Endothelial cell of umbilical vein (primary cell): Measurements from ENCODE around the gene SGO1. TPM values are rescaled to one million over a fixed set of nuclear protein-coding genes. Genes with fewer than 3 reads are reported as not detected.

Source experiments
- BruUV-seq: library from RNA; stranded (reverse); fragments of 400-500 nt; replicated peaks from 2 replicates; lab custom pipeline; 2021; lab: Mats Ljungman, UMichigan
- CTCF ChIA-PET: fragments of 300-600, 350-600 bp; sonication (Branson Sonifier 250); formaldehyde crosslinking; loops from one replicate; lab custom pipeline; 2021; ENCODE audit warnings: antibody characterized with exemption, inconsistent platforms; lab: Charles Lee
- POLR2A ChIA-PET: fragments of 300-600, 350-600 bp; sonication (Branson Sonifier 250); formaldehyde crosslinking; loops from one replicate; lab custom pipeline; 2021; ENCODE audit warnings: antibody characterized with exemption, inconsistent platforms; lab: Charles Lee
- DNase-seq: peaks from one replicate; pipeline ENCODE4 v3.0.0-alpha.2; 2011; ENCODE audit warnings: low read depth, low spot score
- FAIRE-seq: peaks from 2 replicates; lab custom pipeline; 2011; peaks lifted over from hg19 to GRCh38; lab: Jason Lieb, UNC
- H2AFZ ChIP-seq: 2 replicates; pipeline ENCODE4 v1.6.0; 2012; ENCODE audit warnings: low read depth, low read length, control low read depth, inconsistent platforms
- H3K27ac ChIP-seq: 2 replicates; pipeline ENCODE4 v1.5.1; 2011; ENCODE audit warnings: low read depth, mild to moderate bottlenecking, control low read depth, low read length, moderate library complexity; ENCODE audit not compliant: insufficient read depth
- H3K27me3 ChIP-seq, 2 experiments: 2 replicates each; pipeline versions ENCODE4 v1.6.0 to v1.6.1; 2011; ENCODE audit warnings: low read length in 2 of 2, mixed read lengths in 1 of 2; ENCODE audit not compliant: control insufficient read depth in 2 of 2, insufficient read depth in 2 of 2
- H3K36me3 ChIP-seq, 2 experiments: 2 replicates in 1 of 2; 3 replicates in 1 of 2; pipeline ENCODE4 v1.5.1; 2011; ENCODE audit warnings: low read length in 2 of 2, mild to moderate bottlenecking in 1 of 2, moderate library complexity in 1 of 2; ENCODE audit not compliant: control insufficient read depth in 2 of 2, insufficient read depth in 2 of 2; ENCODE audit errors: extremely low read depth in 1 of 2
- H3K4me1 ChIP-seq: 3 replicates; pipeline ENCODE4 v1.5.1; 2011; ENCODE audit warnings: mild to moderate bottlenecking, low read length; ENCODE audit not compliant: control insufficient read depth, insufficient read depth; ENCODE audit errors: extremely low read depth
- H3K4me2 ChIP-seq: 2 replicates; pipeline ENCODE4 v1.6.1; 2011; ENCODE audit warnings: low read length, control low read depth, mixed read lengths; ENCODE audit not compliant: insufficient read depth
- H3K4me3 ChIP-seq, 3 experiments: fragments of 200-600 bp in 1 of 3; sonication (generic), shearing (Covaris generic) in 1 of 3; replicated peaks in 1 of 3; 2 replicates each; pipeline ENCODE4 v1.5.1; 2011 to 2016; ENCODE audit warnings: control low read depth in 3 of 3, low read length in 3 of 3, mild to moderate bottlenecking in 2 of 3, inconsistent platforms in 1 of 3, low read depth in 1 of 3, moderate library complexity in 1 of 3; ENCODE audit not compliant: insufficient read depth in 1 of 3
- H3K79me2 ChIP-seq: 2 replicates; pipeline ENCODE4 v1.6.0; 2012; ENCODE audit warnings: low read length, inconsistent platforms; ENCODE audit not compliant: control insufficient read depth, insufficient read depth
- H3K9ac ChIP-seq: replicated peaks from 2 replicates; pipeline ENCODE3; 2011; ENCODE audit warnings: low read length, control low read depth; ENCODE audit not compliant: insufficient read depth; ENCODE audit errors: extremely low read depth
- H3K9me1 ChIP-seq: replicated peaks from 3 replicates; pipeline ENCODE4 v1.6.0; 2011; ENCODE audit warnings: mild to moderate bottlenecking, low read length; ENCODE audit not compliant: control insufficient read depth, insufficient read depth; ENCODE audit errors: extremely low read depth
- H3K9me3 ChIP-seq: replicated peaks from 2 replicates; pipeline ENCODE4 v1.5.1; 2012; ENCODE audit warnings: low read length, inconsistent platforms; ENCODE audit not compliant: control insufficient read depth, insufficient read depth
- H4K20me1 ChIP-seq: replicated peaks from 2 replicates; pipeline ENCODE3; 2011; ENCODE audit warnings: mild to moderate bottlenecking, low read length; ENCODE audit not compliant: control insufficient read depth, insufficient read depth; ENCODE audit errors: extremely low read depth
- EZH2 ChIP-seq: IDR thresholded peaks from 2 replicates; pipeline ENCODE4 v1.6.1; 2012; ENCODE audit warnings: borderline replicate concordance, low read depth, mild to moderate bottlenecking, moderate library complexity, low read length, inconsistent platforms; ENCODE audit not compliant: severe bottlenecking
- FOS ChIP-seq: IDR thresholded peaks from 2 replicates; pipeline ENCODE4 v1.6.1; 2011; ENCODE audit warnings: mild to moderate bottlenecking, low read length, moderate library complexity, borderline replicate concordance; ENCODE audit not compliant: insufficient read depth
- GATA2 ChIP-seq: IDR thresholded peaks from 2 replicates; pipeline ENCODE4 v1.7.0; 2011; ENCODE audit warnings: low read depth, mild to moderate bottlenecking, moderate library complexity, mixed read lengths, low read length; ENCODE audit not compliant: insufficient read length, insufficient read depth
- JUN ChIP-seq: IDR thresholded peaks from 2 replicates; pipeline ENCODE4 v1.6.1; 2011; ENCODE audit warnings: borderline replicate concordance, low read depth; ENCODE audit not compliant: insufficient read length, insufficient read depth
- MYC ChIP-seq: IDR thresholded peaks from one replicate; pipeline ENCODE4 v1.6.1; 2011; ENCODE audit warnings: mild to moderate bottlenecking, low read depth, low read length
- POLR2A ChIP-seq: IDR thresholded peaks from 2 replicates; pipeline ENCODE4 v1.6.1; 2012; ENCODE audit warnings: low read depth, mild to moderate bottlenecking, control low read depth, low read length
- POLR2AphosphoS5 ChIP-seq: IDR thresholded peaks from 2 replicates; pipeline ENCODE4 v1.6.1; 2012; ENCODE audit warnings: low read depth, mild to moderate bottlenecking, control low read depth, low read length, moderate library complexity; ENCODE audit not compliant: insufficient read depth
- dilution Hi-C: fragments of 300-500 bp; cut with MboI; formaldehyde crosslinking; loops from one replicate; pipeline ENCODE4 v1.15.0; 2019; ENCODE audit warnings: low sequenced_read_pairs; ENCODE audit not compliant: extremely low pct_ligation_motif_present
- intact Hi-C: fragments of 100-400 bp; cut with micrococcal nuclease; formaldehyde crosslinking; loops from one replicate; pipeline ENCODE4 v1.10.0; 2022
- polyA plus RNA-seq, 4 experiments: library from polyadenylated mRNA; depleted of rRNA in 3 of 4; stranded (reverse) in 3 of 4; unstranded in 1 of 4; fragments of >200 nt; gene quantifications; 2 replicates each; pipeline versions ENCODE4 v1.2.1 to v1.2.3, GENCODE V29; 2011 to 2012; ENCODE audit warnings: missing spikeins in 1 of 4
- total RNA-seq: library from RNA; stranded (reverse); gene quantifications from 2 replicates; pipeline ENCODE4 v1.2.3, GENCODE V29; 2021
- TF ChIP-seq, protein P1 (sequence below), 2 donors: IDR thresholded peaks; 1 replicate in 1 of 2; 2 replicates in 1 of 2; pipeline ENCODE4 v1.5.1; 2011; ENCODE audit warnings: low read length in 2 of 2, mild to moderate bottlenecking in 2 of 2, moderate library complexity in 2 of 2, control low read depth in 1 of 2, inconsistent platforms in 1 of 2, low read depth in 1 of 2; ENCODE audit not compliant: insufficient read depth in 1 of 2; ENCODE audit errors: extremely low read depth in 1 of 2
- TF ChIP-seq, protein P2 (sequence below): IDR thresholded peaks from 2 replicates; pipeline ENCODE4 v1.6.1; 2011; ENCODE audit not compliant: insufficient read depth, insufficient read length

SGO1 gene
- total and polyA plus RNA-seq, 2 donors (not counting 3 experiments of a cell fraction or from before 2014, with no cell fraction given) = 2.0 to 21.7 TPM

- H3K9me1 ChIP-seq = no peaks in the 10 kb centered on the region
- no peaks in the 10 kb centered on the region for H3K36me3 ChIP-seq
- H3K4me1 ChIP-seq = no peaks in the 10 kb centered on the region
- no peak overlapping the region for H3K4me2 ChIP-seq
- H4K20me1 ChIP-seq = no peaks in the 10 kb centered on the region
- H3K9ac ChIP-seq = no peak overlapping the region
- dilution Hi-C loops = no loop called here
- ChIA-PET POLR2A (no interaction called here), CTCF (interaction anchor here (1.8 kb wide), 1 partner anchor 35 kb away, joined by 4 read pairs; no protein-coding TSS in a partner anchor)
- DNase-seq = no peak
- no peaks in the 10 kb centered on the region for H3K27me3 ChIP-seq
- no peak overlapping the region for H3K27ac ChIP-seq
- TF ChIP-seq MYC = no peak
- TF ChIP-seq POLR2AphosphoS5 = no peak
- TF ChIP-seq JUN = no peak
- TF ChIP-seq, protein P1, sequence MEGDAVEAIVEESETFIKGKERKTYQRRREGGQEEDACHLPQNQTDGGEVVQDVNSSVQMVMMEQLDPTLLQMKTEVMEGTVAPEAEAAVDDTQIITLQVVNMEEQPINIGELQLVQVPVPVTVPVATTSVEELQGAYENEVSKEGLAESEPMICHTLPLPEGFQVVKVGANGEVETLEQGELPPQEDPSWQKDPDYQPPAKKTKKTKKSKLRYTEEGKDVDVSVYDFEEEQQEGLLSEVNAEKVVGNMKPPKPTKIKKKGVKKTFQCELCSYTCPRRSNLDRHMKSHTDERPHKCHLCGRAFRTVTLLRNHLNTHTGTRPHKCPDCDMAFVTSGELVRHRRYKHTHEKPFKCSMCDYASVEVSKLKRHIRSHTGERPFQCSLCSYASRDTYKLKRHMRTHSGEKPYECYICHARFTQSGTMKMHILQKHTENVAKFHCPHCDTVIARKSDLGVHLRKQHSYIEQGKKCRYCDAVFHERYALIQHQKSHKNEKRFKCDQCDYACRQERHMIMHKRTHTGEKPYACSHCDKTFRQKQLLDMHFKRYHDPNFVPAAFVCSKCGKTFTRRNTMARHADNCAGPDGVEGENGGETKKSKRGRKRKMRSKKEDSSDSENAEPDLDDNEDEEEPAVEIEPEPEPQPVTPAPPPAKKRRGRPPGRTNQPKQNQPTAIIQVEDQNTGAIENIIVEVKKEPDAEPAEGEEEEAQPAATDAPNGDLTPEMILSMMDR (IDR thresholded peaks at IDR 0.05; ENCODE audit: extremely low read depth in 1 of 2, insufficient read depth in 1 of 2, low read depth in 1 of 2, low read length in 2 of 2) = no peak
- no peak for TF ChIP-seq EZH2
- no peak for TF ChIP-seq GATA2
- H3K79me2 ChIP-seq = no peaks in the 10 kb centered on the region
- H2AFZ ChIP-seq = no peak overlapping the region
- H3K4me3 ChIP-seq = no peak overlapping the region
- BruUV-seq = no TSS peak
- no peak for FAIRE-seq
- no peaks in the 10 kb centered on the region for H3K9me3 ChIP-seq
- intact Hi-C loops = no loop called here
These were observed 37.5 kb downstream of the SGO1 start for GRCh38 chr3:20148466-20148865.

- DNase-seq = no peak
- H3K27me3 ChIP-seq = no peaks in the 10 kb centered on the region
- no TSS peak for BruUV-seq
- intact Hi-C loops = no loop called here
- POLR2A ChIA-PET = no interaction called here
- no peak overlapping the region for H3K9ac ChIP-seq
- no peak for TF ChIP-seq POLR2AphosphoS5
- TF ChIP-seq, protein P2, sequence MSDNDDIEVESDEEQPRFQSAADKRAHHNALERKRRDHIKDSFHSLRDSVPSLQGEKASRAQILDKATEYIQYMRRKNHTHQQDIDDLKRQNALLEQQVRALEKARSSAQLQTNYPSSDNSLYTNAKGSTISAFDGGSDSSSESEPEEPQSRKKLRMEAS = no peak
- TF ChIP-seq JUN = no peak
- no peak for TF ChIP-seq POLR2A
- TF ChIP-seq FOS = no peak
- no peak for TF ChIP-seq MYC
- TF ChIP-seq EZH2 = no peak
- no peak overlapping the region for H3K4me2 ChIP-seq
- FAIRE-seq = no peak
- CTCF ChIA-PET = no interaction called here
- dilution Hi-C loops = no loop called here
- H3K4me3 ChIP-seq = no peak overlapping the region
- no peaks in the 10 kb centered on the region for H3K79me2 ChIP-seq
- no peak overlapping the region for H3K27ac ChIP-seq
- H4K20me1 ChIP-seq = no peaks in the 10 kb centered on the region
- no peaks in the 10 kb centered on the region for H3K9me3 ChIP-seq
- H2AFZ ChIP-seq = no peak overlapping the region
- H3K36me3 ChIP-seq = no peaks in the 10 kb centered on the region
- H3K4me1 ChIP-seq = no peaks in the 10 kb centered on the region
- H3K9me1 ChIP-seq = no peaks in the 10 kb centered on the region
These were observed 38.6 kb downstream of the SGO1 start for GRCh38 chr3:20147361-20147760.
